Measurements from ENCODE around the gene C15orf62. TPM values are rescaled to one million over a fixed set of nuclear protein-coding genes. Genes with fewer than 3 reads are reported as not detected.

C15orf62 gene
- total RNA-seq: under 1 TPM; 0.26 to 0.32 TPM
- long read RNA-seq, partial matches to known transcripts: 0 of 1 reads
- long read RNA-seq, other reads (novel, unspliced or antisense): 0 of 1 reads

- ATAC-seq: peak; percentile 9 to 63
- intact Hi-C loops (cut with DNase I): no loop called here
- DNase-seq: no peak
Measured at GRCh38 chr15:40769274-40770146, at the start of gene C15orf62. Gene C15orf62, plus strand, starts transcription at chr15:40769980. Its CDS starts 516 bp downstream, at chr15:40770496.

- intact Hi-C loops (cut with DNase I): no loop called here
- ATAC-seq (no peak), DNase-seq (no peak)
Measured at GRCh38 chr15:40721701-40722100, 48.1 kb upstream of the C15orf62 start.

- ATAC-seq: no peak
- intact Hi-C loops (cut with DNase I): no loop called here
- DNase-seq: no peak
Measured at GRCh38 chr15:40722354-40722753, 47.4 kb upstream of the C15orf62 start.

GRCh38 chr15:40722934-40723333 lies 46.8 kb upstream of the C15orf62 start:
- intact Hi-C loops (cut with DNase I): no loop called here

GRCh38 chr15:40723919-40724318 lies 45.9 kb upstream of the C15orf62 start:
- no peak for DNase-seq
- no peak for ATAC-seq
- intact Hi-C loops (cut with DNase I): no loop called here

More at GRCh38 chr15:40722934-40723333, 46.8 kb upstream of the C15orf62 start:
- ATAC-seq: no peak
- no peak for DNase-seq

GRCh38 chr15:40731034-40731433 lies 38.7 kb upstream of the C15orf62 start:
- ATAC-seq (no peak), DNase-seq (no peak)
- intact Hi-C loops (cut with DNase I): no loop called here

DNA sequence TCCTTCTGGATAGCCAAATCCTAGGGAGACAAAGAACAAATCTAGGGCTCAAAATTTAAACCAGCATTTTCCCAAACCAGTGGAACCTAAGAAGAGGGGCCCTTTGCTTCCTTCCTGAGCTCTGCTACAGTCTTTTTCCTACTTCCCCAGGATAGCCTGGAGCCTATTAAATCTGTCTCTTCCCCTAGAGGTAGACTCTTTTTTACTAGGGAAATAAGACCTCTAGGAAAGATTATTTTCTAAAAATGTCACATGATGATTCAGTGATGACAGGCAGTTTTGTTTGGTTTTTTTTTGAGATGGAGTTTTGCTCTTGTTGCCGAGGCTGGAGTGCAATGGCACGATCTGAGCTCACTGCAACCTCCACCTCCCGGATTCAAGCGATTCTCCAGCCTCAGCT lies 33.2 kb upstream of the C15orf62 start:
- DNase-seq: no peak
- intact Hi-C loops (cut with DNase I): no loop called here
- no peak for ATAC-seq

GRCh38 chr15:40737048-40737447 lies 32.7 kb upstream of the C15orf62 start:
- intact Hi-C loops (cut with DNase I): no loop called here
- ATAC-seq (no peak), DNase-seq (no peak)

DNA sequence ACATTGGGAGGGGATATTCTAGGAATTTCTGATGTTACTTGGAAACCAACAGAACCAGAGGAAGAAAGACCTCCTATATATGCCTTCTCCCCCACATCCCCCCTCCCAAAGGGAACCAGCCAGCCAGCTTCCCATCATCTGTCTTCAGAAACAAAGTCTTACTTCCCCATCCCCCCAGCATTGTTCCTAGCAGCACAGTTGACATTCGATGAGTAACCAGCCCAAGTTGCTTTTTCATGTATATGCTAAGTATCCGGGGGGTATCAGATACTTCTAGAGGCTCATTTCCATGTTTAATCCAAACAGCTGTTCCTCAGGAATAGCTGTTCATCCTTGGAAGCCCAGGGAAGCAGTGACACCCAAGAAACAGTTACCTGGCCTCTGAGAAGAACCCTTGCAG lies 30.7 kb upstream of the C15orf62 start:
- DNase-seq (no peak), ATAC-seq (no peak)
- intact Hi-C loops (cut with DNase I): no loop called here

DNA sequence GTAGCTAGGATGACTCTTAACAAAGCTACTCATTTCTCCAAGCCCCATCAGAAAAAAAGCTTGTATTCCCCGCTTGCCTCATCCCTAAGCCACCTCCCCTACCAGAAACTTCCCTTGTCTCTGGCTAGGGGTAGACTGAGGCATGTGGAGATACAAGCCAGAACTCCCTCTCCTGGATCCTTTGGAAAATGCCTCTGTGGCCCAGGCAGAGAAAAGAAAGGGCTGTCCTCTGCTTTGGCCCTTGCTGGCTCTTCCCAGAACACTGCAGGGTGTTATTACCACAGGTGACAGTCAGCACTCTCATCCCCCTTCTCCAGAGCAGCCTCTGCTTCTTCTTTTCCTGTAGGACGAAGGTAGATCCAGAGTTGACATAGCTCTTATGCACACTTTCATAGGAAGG lies 29.9 kb upstream of the C15orf62 start:
- intact Hi-C loops (cut with DNase I): no loop called here
- DNase-seq (no peak), ATAC-seq (no peak)

DNA sequence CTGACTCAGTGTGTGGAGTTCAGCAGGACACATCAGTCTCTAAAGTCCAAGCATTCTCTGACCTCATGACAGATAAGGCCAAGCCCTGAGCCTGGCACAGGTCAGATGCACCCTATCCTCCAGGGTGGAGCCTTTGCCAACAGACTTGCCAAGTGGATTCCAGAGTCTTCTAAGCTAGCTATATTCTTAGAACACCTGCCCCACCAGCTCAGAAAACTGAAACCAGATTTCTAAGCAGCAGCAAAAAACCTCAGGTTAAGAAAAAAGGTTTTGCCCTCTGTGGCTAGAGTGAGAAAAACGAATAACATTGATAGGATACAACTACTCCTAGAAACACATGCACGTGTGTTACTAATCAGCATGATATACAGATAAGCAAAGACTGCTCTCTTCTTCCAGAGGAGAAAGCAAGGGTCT lies 26.3 kb upstream of the C15orf62 start:
- DNase-seq (no peak), ATAC-seq (peak in 1 of 2 donors; percentile 10)
- intact Hi-C loops (cut with DNase I): no loop called here

- intact Hi-C loops (cut with DNase I): no loop called here
- DNase-seq: peak; percentile 45
- ATAC-seq: peak; percentile 41 to 86
Measured at GRCh38 chr15:40743921-40744814, 25.6 kb upstream of the C15orf62 start.

- DNase-seq (no peak), ATAC-seq (no peak)
- intact Hi-C loops (cut with DNase I): no loop called here
Measured at GRCh38 chr15:40744815-40745152, 25.0 kb upstream of the C15orf62 start.

GRCh38 chr15:40746916-40747418 lies 22.8 kb upstream of the C15orf62 start:
- intact Hi-C loops (cut with DNase I): no loop called here
- ATAC-seq: peak in 1 of 2 donors; percentile 10

GRCh38 chr15:40747685-40748631 lies 21.8 kb upstream of the C15orf62 start:
- ATAC-seq (peak in 1 of 2 donors; percentile 81), DNase-seq (no peak)
- intact Hi-C loops (cut with DNase I): no loop called here

More at GRCh38 chr15:40746916-40747418, 22.8 kb upstream of the C15orf62 start:
- peak; percentile 30 for DNase-seq

DNA sequence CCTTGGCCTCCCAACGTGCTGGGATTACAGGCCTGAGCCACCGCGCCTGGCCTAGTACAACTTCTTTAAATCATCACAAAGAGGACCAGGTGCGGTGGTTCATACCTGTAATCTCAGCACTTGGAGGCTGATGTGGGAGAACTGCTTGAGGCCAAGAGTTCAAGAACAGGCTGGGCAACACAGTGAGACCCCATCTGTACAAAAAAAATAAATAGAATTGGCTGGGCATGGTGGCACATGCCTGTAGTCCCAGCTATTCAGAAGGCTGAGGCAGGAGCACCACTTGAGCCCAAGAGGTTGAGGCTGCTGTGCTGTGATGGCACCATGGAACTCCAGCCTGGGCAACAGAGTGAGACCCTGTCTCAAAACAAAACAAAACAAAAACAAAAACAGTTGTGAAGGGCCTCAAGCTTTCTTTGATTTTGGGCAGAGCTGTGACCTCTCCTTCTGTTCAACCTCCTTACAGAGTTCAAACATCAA lies 20.6 kb upstream of the C15orf62 start:
- DNase-seq (no peak), ATAC-seq (no peak)
- intact Hi-C loops (cut with DNase I): no loop called here

DNA sequence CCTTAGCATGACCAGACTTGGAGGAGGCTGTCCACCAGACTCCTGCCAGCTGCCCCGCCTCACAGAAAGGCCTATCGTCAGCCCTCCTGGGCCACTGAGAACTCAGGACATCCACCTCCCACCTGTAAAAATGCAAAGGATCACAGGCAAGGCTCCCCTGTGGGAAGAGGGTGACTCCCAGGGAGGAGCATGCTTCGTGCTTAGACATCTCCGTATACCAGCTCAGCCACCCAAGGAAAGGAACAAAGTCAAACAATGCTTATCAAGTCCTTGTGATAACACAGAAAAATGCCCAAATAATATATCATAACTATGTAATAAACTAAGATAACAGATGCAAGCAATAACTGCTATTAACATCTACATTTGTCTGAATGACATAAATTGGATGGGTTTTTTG lies 18.9 kb upstream of the C15orf62 start:
- DNase-seq: no peak
- ATAC-seq: no peak
- intact Hi-C loops (cut with DNase I): no loop called here

- no peak for ATAC-seq
- no peak for DNase-seq
- intact Hi-C loops (cut with DNase I): no loop called here
Measured at GRCh38 chr15:40751745-40752144, 18.0 kb upstream of the C15orf62 start.

- DNase-seq: no peak
- intact Hi-C loops (cut with DNase I): no loop called here
- ATAC-seq: peak; percentile 42 to 53
Measured at GRCh38 chr15:40754574-40754882, 15.3 kb upstream of the C15orf62 start.
